ENCODE measurements around the gene TUBGCP6. TPM values are rescaled to one million over a fixed set of nuclear protein-coding genes. Genes with fewer than 3 reads are reported as not detected.

TUBGCP6 gene
- total RNA-seq, 4 donors from 2014 or later, result 51.5 to 163 (median 111) TPM

- DNase-seq, result peak in 1 of 3 donors; percentile 45
- peaks cover 0 to 9% (median under 1%) of the 10 kb centered on the region in 4 donors for H3K4me1 ChIP-seq
- no peaks in the 10 kb centered on the region for H3K27me3 ChIP-seq
- no peaks in the 10 kb centered on the region for H3K36me3 ChIP-seq
- no peak overlapping the region for H3K4me3 ChIP-seq
- TF ChIP-seq POLR2A (IDR thresholded peaks at IDR 0.05), result no peak
- no peak for TF ChIP-seq CTCF (IDR thresholded peaks at IDR 0.05)
- H3K9me3 ChIP-seq, result no peaks in the 10 kb centered on the region
- no peak overlapping the region for H3K27ac ChIP-seq
Measured at GRCh38 chr22:50178871-50179869, 65.7 kb downstream of the TUBGCP6 start.

- Histone ChIP-seq H3K36me3 (no peaks in the 10 kb centered on the region), H3K27ac (no peak overlapping the region), H3K27me3 (no peaks in the 10 kb centered on the region), H3K4me3 (no peak overlapping the region), H3K4me1 (peaks cover 0 to 2% (median 0%) of the 10 kb centered on the region in 4 donors), H3K9me3 (no peaks in the 10 kb centered on the region)
- no peak for DNase-seq
- no peak for TF ChIP-seq POLR2A (IDR thresholded peaks at IDR 0.05)
- no peak for TF ChIP-seq CTCF (IDR thresholded peaks at IDR 0.05)
Measured at GRCh38 chr22:50178471-50178864, 66.4 kb downstream of the TUBGCP6 start.

- Histone ChIP-seq H3K36me3 (no peaks in the 10 kb centered on the region), H3K27me3 (no peaks in the 10 kb centered on the region), H3K4me1 (no peaks in the 10 kb centered on the region), H3K4me3 (no peak overlapping the region), H3K9me3 (no peaks in the 10 kb centered on the region), H3K27ac (no peak overlapping the region)
- TF ChIP-seq CTCF (IDR thresholded peaks at IDR 0.05), result no peak
- TF ChIP-seq POLR2A (IDR thresholded peaks at IDR 0.05), result no peak
- no peak for DNase-seq
Measured at GRCh38 chr22:50177537-50178470, 67.0 kb downstream of the TUBGCP6 start.

- H3K4me1 ChIP-seq, result no peaks in the 10 kb centered on the region
- H3K4me3 ChIP-seq, result no peak overlapping the region
- H3K27me3 ChIP-seq, result no peaks in the 10 kb centered on the region
- H3K36me3 ChIP-seq, result no peaks in the 10 kb centered on the region
- no peaks in the 10 kb centered on the region for H3K9me3 ChIP-seq
- no peak overlapping the region for H3K27ac ChIP-seq
- TF ChIP-seq POLR2A (IDR thresholded peaks at IDR 0.05) (no peak), CTCF (IDR thresholded peaks at IDR 0.05) (no peak)
- DNase-seq, result no peak
Measured at GRCh38 chr22:50176850-50177536, 67.8 kb downstream of the TUBGCP6 start.
